Esophagus squamous epithelium (tissue), 5 donors: ENCODE data around the gene OR1A2. TPM values are rescaled to one million over a fixed set of nuclear protein-coding genes. Genes with fewer than 3 reads are reported as not detected.

Experiments
- DNase-seq: peaks from one replicate; lab custom pipeline; 2025; lab: John Stamatoyannopoulos, UW
- H3K27ac ChIP-seq, 4 donors: fragments of 200-600 bp; sonication (generic); one replicate each; pipeline ENCODE4 v1.5.1; 2016 to 2019; ENCODE audit warnings: mild to moderate bottlenecking in 1 of 4
- H3K27me3 ChIP-seq, 4 donors: fragments of 200-600 bp; sonication (generic); 1 replicate in 3 of 4; 2 replicates in 1 of 4; pipeline versions ENCODE4 v1.5.1 to v1.6.0; 2017 to 2021; ENCODE audit warnings: antibody characterized with exemption in 1 of 4
- H3K36me3 ChIP-seq, 3 donors: fragments of 200-600 bp; sonication (generic); one replicate each; pipeline ENCODE4 v1.5.1; 2016 to 2019
- H3K4me1 ChIP-seq, 3 donors: fragments of 200-600 bp; sonication (generic); one replicate each; pipeline ENCODE4 v1.5.1; 2017 to 2019
- H3K4me3 ChIP-seq, 4 donors: fragments of 200-600 bp; sonication (generic); 1 replicate in 3 of 4; 2 replicates in 1 of 4; pipeline ENCODE4 v1.5.1; 2016 to 2019; ENCODE audit warnings: mild to moderate bottlenecking in 2 of 4, moderate library complexity in 1 of 4
- H3K9me3 ChIP-seq, 3 donors: fragments of 200-600 bp; sonication (generic); one replicate each; pipeline ENCODE4 v1.5.1; 2016 to 2019
- POLR2A ChIP-seq, 4 donors: fragments of 450-650 bp; IDR thresholded peaks; one replicate each; pipeline ENCODE4 v1.6.1; 2017; ENCODE audit warnings: antibody characterized with exemption in 4 of 4, mild to moderate bottlenecking in 4 of 4, moderate library complexity in 3 of 4
- whole genome bisulfite sequencing, 2 donors: methylation state at CpG; one replicate each; pipeline ENCODE4 v1.1.5; 2018; 5-methylcytosine and 5-hydroxymethylcytosine counted together
- intact Hi-C: fragments of 100-400 bp; cut with DNase I; formaldehyde crosslinking; loops from one replicate; pipeline ENCODE4 v1.15.0; 2022
- total RNA-seq, 4 donors: library from RNA; depleted of rRNA; stranded (reverse); fragments of >200 nt; gene quantifications; one replicate each; pipeline ENCODE4 v1.1.0, GENCODE V29; 2016
- TF ChIP-seq, protein P1 (sequence below), 6 experiments: fragments of 450-650 bp in 4 of 6; fragments of 200-600 bp in 2 of 6; sonication (generic) in 2 of 6; IDR thresholded peaks; one replicate each; pipeline ENCODE4 v1.5.1; 2016 to 2019; ENCODE audit warnings: antibody characterized with exemption in 6 of 6, mild to moderate bottlenecking in 4 of 6, moderate library complexity in 4 of 6
- donor health status: DM: yes; HTN: yes; CAD: no.

OR1A2 gene
- not detected for total RNA-seq

DNA sequence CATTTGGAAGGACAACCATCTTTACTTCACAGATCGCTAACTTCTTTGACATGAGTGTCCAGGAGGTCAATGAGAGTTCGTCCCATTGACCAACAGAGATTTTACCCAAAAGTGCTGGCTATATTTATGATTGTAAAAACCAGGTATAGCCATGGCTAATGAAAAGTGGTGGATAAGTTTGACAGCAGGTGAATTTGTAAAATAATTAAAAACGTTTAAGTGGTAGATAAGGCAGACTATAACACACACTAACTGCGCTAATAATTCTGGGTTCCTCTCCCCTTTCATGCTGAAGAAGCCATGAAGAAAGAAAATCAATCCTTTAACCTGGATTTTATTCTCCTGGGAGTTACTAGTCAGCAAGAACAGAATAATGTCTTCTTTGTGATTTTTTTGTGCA, at the start of gene OR1A2:
TSS of gene OR1A2 (plus strand) at position 301 of the 400 bp plus-strand sequence. CDS start at position 301, 0 bp downstream.
- TF ChIP-seq, protein P1, sequence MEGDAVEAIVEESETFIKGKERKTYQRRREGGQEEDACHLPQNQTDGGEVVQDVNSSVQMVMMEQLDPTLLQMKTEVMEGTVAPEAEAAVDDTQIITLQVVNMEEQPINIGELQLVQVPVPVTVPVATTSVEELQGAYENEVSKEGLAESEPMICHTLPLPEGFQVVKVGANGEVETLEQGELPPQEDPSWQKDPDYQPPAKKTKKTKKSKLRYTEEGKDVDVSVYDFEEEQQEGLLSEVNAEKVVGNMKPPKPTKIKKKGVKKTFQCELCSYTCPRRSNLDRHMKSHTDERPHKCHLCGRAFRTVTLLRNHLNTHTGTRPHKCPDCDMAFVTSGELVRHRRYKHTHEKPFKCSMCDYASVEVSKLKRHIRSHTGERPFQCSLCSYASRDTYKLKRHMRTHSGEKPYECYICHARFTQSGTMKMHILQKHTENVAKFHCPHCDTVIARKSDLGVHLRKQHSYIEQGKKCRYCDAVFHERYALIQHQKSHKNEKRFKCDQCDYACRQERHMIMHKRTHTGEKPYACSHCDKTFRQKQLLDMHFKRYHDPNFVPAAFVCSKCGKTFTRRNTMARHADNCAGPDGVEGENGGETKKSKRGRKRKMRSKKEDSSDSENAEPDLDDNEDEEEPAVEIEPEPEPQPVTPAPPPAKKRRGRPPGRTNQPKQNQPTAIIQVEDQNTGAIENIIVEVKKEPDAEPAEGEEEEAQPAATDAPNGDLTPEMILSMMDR (IDR thresholded peaks at IDR 0.05): no peak
- no peak for TF ChIP-seq POLR2A (IDR thresholded peaks at IDR 0.05)
- 68 to 77% methylated on average over 4 of the region's 4 CpGs for WGBS, 2 donors

DNA sequence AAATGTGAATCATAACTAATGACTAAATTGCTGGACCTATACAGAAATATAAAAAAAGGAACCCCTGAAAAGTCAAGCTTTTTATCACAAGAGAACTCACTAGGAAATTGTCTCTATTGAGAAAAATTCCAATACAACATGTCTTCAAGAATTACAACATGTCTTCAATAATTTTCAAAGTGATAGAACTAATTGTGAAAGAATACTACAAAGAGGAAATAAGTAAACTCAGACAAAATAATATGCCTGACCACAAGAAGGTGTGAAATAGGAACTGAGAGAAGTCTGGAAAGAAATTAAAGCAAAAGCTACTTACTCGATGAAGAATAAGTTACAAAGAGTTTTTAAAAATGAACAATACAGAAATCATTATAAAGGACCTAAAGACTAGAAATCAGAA, 40.1 kb upstream of the OR1A2 start:
- H3K4me1 ChIP-seq: no peaks in the 10 kb centered on the region
- DNase-seq: no peak
- H3K9me3 ChIP-seq: no peaks in the 10 kb centered on the region
- intact Hi-C loops: no loop called here
- no peak overlapping the region for H3K4me3 ChIP-seq
- no peaks in the 10 kb centered on the region for H3K36me3 ChIP-seq
- TF ChIP-seq, protein P1 (IDR thresholded peaks at IDR 0.05): no peak
- no peak for TF ChIP-seq POLR2A (IDR thresholded peaks at IDR 0.05)
- no peak overlapping the region for H3K27ac ChIP-seq
- 58 to 74% methylated on average over 1 of the region's 1 CpG for whole genome bisulfite sequencing, 2 donors
- peaks cover 0 to 17% (median 0%) of the 10 kb centered on the region in 4 donors for H3K27me3 ChIP-seq

More for the DNA sequence above, at the start of gene OR1A2:
- DNase-seq: no peak
- Histone ChIP-seq H3K9me3 (peaks cover 0 to 10% (median 0%) of the 10 kb centered on the region in 3 donors), H3K4me1 (no peaks in the 10 kb centered on the region), H3K27ac (no peak within 1 kb of the TSS), H3K27me3 (peaks cover 0 to 36% (median 0%) of the 10 kb centered on the region in 4 donors), H3K4me3 (no peak within 1 kb of the TSS), H3K36me3 (no peaks in the 10 kb centered on the region)
- intact Hi-C loops: no loop called here

DNA sequence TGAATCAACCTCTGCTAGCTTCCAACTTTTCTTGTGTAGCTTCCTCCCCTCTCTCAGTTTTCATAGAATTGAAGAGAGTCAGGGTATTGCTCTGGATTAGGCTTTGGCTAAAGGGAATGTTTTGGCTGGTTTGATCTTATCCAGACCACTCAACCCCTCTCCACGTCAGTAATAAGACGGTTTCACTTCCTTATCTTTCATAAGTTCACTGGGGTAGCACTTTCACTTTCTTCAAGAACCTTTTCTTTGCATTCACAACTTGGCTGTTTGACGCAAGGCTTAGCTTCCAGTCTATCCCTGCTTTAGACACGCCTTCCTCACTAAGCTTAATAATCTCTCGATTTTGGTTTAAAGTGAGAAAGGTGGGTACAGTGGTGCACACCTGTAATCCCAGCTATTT, 29.7 kb upstream of the OR1A2 start:
- no peak for TF ChIP-seq POLR2A (IDR thresholded peaks at IDR 0.05)
- TF ChIP-seq, protein P1 (IDR thresholded peaks at IDR 0.05): no peak
- peaks cover 0 to 24% (median 0%) of the 10 kb centered on the region in 4 donors for H3K27me3 ChIP-seq
- DNase-seq: no peak
- WGBS, 2 donors: 42 to 64% methylated on average over 5 of the region's 5 CpGs
- intact Hi-C loops: no loop called here
- H3K9me3 ChIP-seq: peaks cover 0 to 19% (median 8%) of the 10 kb centered on the region in 3 donors
- H3K4me1 ChIP-seq: no peaks in the 10 kb centered on the region
- H3K4me3 ChIP-seq: no peak overlapping the region
- H3K36me3 ChIP-seq: no peaks in the 10 kb centered on the region
- H3K27ac ChIP-seq: no peak overlapping the region

GRCh38 chr17:3189961-3190360, 7.4 kb upstream of the OR1A2 start:
- TF ChIP-seq, protein P1 (IDR thresholded peaks at IDR 0.05): no peak
- no peak for TF ChIP-seq POLR2A (IDR thresholded peaks at IDR 0.05)
- no peak for DNase-seq
- 21 to 30% methylated on average over 4 of the region's 4 CpGs for WGBS, 2 donors

DNA sequence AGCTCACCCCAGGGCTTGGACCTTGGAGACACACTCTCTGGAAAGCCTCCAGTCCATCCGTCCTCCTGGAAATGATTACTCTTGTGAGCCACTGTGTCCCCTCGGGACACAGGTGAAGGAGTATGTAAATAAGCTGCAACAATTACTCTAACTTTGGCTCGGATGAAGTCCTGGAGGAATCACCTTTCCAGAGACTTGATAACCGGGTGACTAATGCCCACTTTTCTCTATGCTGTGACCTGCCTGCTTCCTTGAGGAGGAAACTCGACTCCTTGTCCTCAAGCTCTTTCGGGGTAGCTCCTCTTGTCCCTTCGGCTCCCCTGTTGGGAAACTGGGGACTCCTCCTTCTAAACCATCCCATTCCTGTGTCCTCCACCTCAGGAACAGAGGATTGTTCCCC, 10.0 kb downstream of the OR1A2 start, which contains the start of gene OR1A1:
TSS of gene OR1A1 (plus strand) at position 301 of the 400 bp plus-strand sequence. CDS start 7,954 bp downstream, outside the sequence.
- 44 to 59% methylated on average over 5 to 7 of the region's 7 CpGs for WGBS, 2 donors
- TF ChIP-seq POLR2A (IDR thresholded peaks at IDR 0.05): no peak
- TF ChIP-seq, protein P1 (IDR thresholded peaks at IDR 0.05): no peak
- intact Hi-C loops: no loop called here
- Histone ChIP-seq H3K4me3 (no peak within 1 kb of the TSS), H3K27ac (no peak within 1 kb of the TSS), H3K27me3 (no peaks in the 10 kb centered on the region), H3K9me3 (peaks cover 0 to under 1% (median 0%) of the 10 kb centered on the region in 3 donors), H3K4me1 (no peaks in the 10 kb centered on the region), H3K36me3 (no peaks in the 10 kb centered on the region)
- DNase-seq: no peak

More at GRCh38 chr17:3189961-3190360, 7.4 kb upstream of the OR1A2 start:
- Histone ChIP-seq H3K27ac (no peak overlapping the region), H3K4me1 (no peaks in the 10 kb centered on the region), H3K27me3 (peaks cover 0 to 11% (median 0%) of the 10 kb centered on the region in 4 donors), H3K36me3 (no peaks in the 10 kb centered on the region), H3K9me3 (no peaks in the 10 kb centered on the region), H3K4me3 (no peak overlapping the region)
- intact Hi-C loops: no loop called here
